ENCODE data around the gene AVP.

GRCh38 chr20:3115190-3116107, 30.9 kb upstream of the AVP start:
- TF ChIP-seq CREM (IDR thresholded peaks at IDR 0.05) (no peak), CREM (CRISPR knock-in tag; IDR thresholded peaks at IDR 0.05) (no peak), SUZ12 (IDR thresholded peaks at IDR 0.05; ENCODE audit: low read depth, low read length) (no peak), ZNF431 (CRISPR knock-in tag; IDR thresholded peaks at IDR 0.05; ENCODE audit: borderline replicate concordance, low read depth) (no peak), ZNF670 (CRISPR knock-in tag; IDR thresholded peaks at IDR 0.05; ENCODE audit: borderline replicate concordance) (no peak), HDAC6 (IDR thresholded peaks at IDR 0.05; ENCODE audit: low read depth, low read length) (no peak), ZNF18 (CRISPR knock-in tag; IDR thresholded peaks at IDR 0.05; ENCODE audit: insufficient replicate concordance) (no peak), POLR2A (IDR thresholded peaks at IDR 0.05; ENCODE audit: insufficient read depth in 1 of 2, low read depth in 2 of 2, low read length in 2 of 2) (no peak), NBN (conservative IDR thresholded peaks at IDR 0.05) (no peak), ZNF704 (CRISPR knock-in tag; IDR thresholded peaks at IDR 0.05; ENCODE audit: borderline replicate concordance) (peak; percentile 91)
- TF ChIP-seq, protein P1, sequence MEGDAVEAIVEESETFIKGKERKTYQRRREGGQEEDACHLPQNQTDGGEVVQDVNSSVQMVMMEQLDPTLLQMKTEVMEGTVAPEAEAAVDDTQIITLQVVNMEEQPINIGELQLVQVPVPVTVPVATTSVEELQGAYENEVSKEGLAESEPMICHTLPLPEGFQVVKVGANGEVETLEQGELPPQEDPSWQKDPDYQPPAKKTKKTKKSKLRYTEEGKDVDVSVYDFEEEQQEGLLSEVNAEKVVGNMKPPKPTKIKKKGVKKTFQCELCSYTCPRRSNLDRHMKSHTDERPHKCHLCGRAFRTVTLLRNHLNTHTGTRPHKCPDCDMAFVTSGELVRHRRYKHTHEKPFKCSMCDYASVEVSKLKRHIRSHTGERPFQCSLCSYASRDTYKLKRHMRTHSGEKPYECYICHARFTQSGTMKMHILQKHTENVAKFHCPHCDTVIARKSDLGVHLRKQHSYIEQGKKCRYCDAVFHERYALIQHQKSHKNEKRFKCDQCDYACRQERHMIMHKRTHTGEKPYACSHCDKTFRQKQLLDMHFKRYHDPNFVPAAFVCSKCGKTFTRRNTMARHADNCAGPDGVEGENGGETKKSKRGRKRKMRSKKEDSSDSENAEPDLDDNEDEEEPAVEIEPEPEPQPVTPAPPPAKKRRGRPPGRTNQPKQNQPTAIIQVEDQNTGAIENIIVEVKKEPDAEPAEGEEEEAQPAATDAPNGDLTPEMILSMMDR (CRISPR knock-in tag; IDR thresholded peaks at IDR 0.05), result peak; percentile 89

Data from HepG2 (cell line).